SK-N-SH treated with all-trans-retinoic acid at 6 μM for 48 hours (cell line): Measurements from ENCODE around the gene TSC22D1.

Source experiments
- ATAC-seq: fragments of 200-7000 bp; cut with Tn5 transposase; 3 replicates; pipeline ENCODE4 v1.9.1; 2020; ENCODE audit warnings: mild to moderate bottlenecking, moderate library complexity
- BACH2 ChIP-seq: fragments of 250-450 bp; sonication (Bioruptor Pico); IDR thresholded peaks from 2 replicates; pipeline ENCODE4 v1.9.0; 2021; ENCODE audit warnings: mild to moderate bottlenecking, borderline replicate concordance
- CSDC2 ChIP-seq: fragments of 250-450 bp; sonication (Bioruptor Pico); IDR thresholded peaks from 2 replicates; pipeline ENCODE4 v1.5.0; 2020; ENCODE audit warnings: mild to moderate bottlenecking, moderate library complexity
- ESRRG ChIP-seq: fragments of 250-450 bp; sonication (Bioruptor Pico); IDR thresholded peaks from 2 replicates; pipeline ENCODE4 v1.6.1; 2021; ENCODE audit warnings: mild to moderate bottlenecking
- ISL1 ChIP-seq: fragments of 250-450 bp; sonication (Bioruptor Pico); IDR thresholded peaks from 2 replicates; pipeline ENCODE4 v2.1.2; 2022; ENCODE audit warnings: mild to moderate bottlenecking, moderate library complexity
- PATZ1 ChIP-seq: fragments of 250-450 bp; sonication (Bioruptor Pico); IDR thresholded peaks from 2 replicates; pipeline ENCODE4 v1.8.0; 2020; ENCODE audit warnings: mild to moderate bottlenecking, moderate library complexity, borderline replicate concordance
- PPARA ChIP-seq: fragments of 250-450 bp; sonication (Bioruptor Pico); IDR thresholded peaks from 2 replicates; pipeline ENCODE4 v1.5.0; 2020; ENCODE audit warnings: mild to moderate bottlenecking, borderline replicate concordance
- TCF4 ChIP-seq: fragments of 250-450 bp; sonication (Bioruptor Pico); IDR thresholded peaks from 2 replicates; pipeline ENCODE4 v1.8.0; 2021; ENCODE audit warnings: mild to moderate bottlenecking, moderate library complexity, borderline replicate concordance
- TOX ChIP-seq: fragments of 250-450 bp; sonication (Bioruptor Pico); IDR thresholded peaks from 2 replicates; pipeline ENCODE4 v1.8.0; 2021; ENCODE audit warnings: mild to moderate bottlenecking, moderate library complexity, borderline replicate concordance
- TSHZ2 ChIP-seq: fragments of 250-450 bp; sonication (Bioruptor Pico); IDR thresholded peaks from 2 replicates; pipeline ENCODE4 v1.5.0; 2020; ENCODE audit warnings: mild to moderate bottlenecking, moderate library complexity
- ZC3H10 ChIP-seq: fragments of 250-450 bp; sonication (Bioruptor Pico); IDR thresholded peaks from 2 replicates; pipeline ENCODE4 v1.5.1; 2021; ENCODE audit warnings: mild to moderate bottlenecking, moderate library complexity
- ZFP3 ChIP-seq: fragments of 250-450 bp; sonication (Bioruptor Pico); IDR thresholded peaks from 2 replicates; pipeline ENCODE4 v1.5.0; 2020; ENCODE audit warnings: mild to moderate bottlenecking, moderate library complexity
- ZNF565 ChIP-seq: fragments of 450-650 bp; formaldehyde crosslinking; conservative IDR thresholded peaks from 2 replicates; pipeline ENCODE4 v1.5.0; 2020; ENCODE audit warnings: low read depth, mild to moderate bottlenecking, moderate library complexity
- ZNF70 ChIP-seq: fragments of 450-650 bp; formaldehyde crosslinking; IDR thresholded peaks from 2 replicates; pipeline ENCODE4 v1.5.0; 2020; ENCODE audit warnings: mild to moderate bottlenecking, moderate library complexity
- ZNF8 ChIP-seq: fragments of 450-650 bp; formaldehyde crosslinking; IDR thresholded peaks from 2 replicates; pipeline ENCODE4 v1.5.0; 2020; ENCODE audit warnings: mild to moderate bottlenecking, moderate library complexity
- TF ChIP-seq, protein P1 (sequence below): fragments of 250-450 bp; sonication (Bioruptor Pico); IDR thresholded peaks from 2 replicates; pipeline ENCODE4 v1.5.1; 2021; ENCODE audit warnings: mild to moderate bottlenecking, moderate library complexity
- TF ChIP-seq, protein P2 (sequence below): fragments of 250-450 bp; sonication (Bioruptor Pico); IDR thresholded peaks from 2 replicates; pipeline ENCODE4 v1.5.1; 2020; ENCODE audit warnings: low read depth, mild to moderate bottlenecking, moderate library complexity

The TSC22D1 gene

DNA sequence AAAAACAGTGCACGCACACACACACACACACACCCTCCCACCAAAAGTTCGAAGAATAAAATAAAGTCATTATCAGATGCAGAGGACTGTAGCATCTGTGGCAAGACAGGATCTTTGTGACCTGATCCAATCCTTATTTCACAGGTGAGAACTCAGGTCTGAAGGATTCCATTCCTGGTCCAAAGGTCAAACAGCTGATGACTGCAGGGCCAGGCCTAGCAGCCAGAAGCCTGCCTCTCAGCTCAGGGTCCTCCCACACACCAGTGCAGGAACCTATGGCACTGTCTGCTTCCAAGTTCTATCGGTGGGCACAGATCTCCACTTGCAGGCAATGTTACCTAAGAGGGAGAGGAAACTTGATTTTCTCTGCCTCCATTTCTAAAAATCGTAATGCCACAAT lies 145.0 kb downstream of the TSC22D1 start (continued):
- TF ChIP-seq TSHZ2 (CRISPR knock-in tag) (no peak), ZC3H10 (CRISPR knock-in tag) (no peak), ZNF8 (CRISPR knock-in tag) (no peak), TCF4 (CRISPR knock-in tag) (no peak), ZNF70 (CRISPR knock-in tag) (no peak), TOX (no peak), ZFP3 (no peak), ZNF565 (CRISPR knock-in tag) (no peak), PATZ1 (CRISPR knock-in tag) (no peak), CSDC2 (CRISPR knock-in tag) (no peak)

GRCh38 chr13:44429311-44429710 lies 146.8 kb downstream of the TSC22D1 start:
- TF ChIP-seq, protein P1, sequence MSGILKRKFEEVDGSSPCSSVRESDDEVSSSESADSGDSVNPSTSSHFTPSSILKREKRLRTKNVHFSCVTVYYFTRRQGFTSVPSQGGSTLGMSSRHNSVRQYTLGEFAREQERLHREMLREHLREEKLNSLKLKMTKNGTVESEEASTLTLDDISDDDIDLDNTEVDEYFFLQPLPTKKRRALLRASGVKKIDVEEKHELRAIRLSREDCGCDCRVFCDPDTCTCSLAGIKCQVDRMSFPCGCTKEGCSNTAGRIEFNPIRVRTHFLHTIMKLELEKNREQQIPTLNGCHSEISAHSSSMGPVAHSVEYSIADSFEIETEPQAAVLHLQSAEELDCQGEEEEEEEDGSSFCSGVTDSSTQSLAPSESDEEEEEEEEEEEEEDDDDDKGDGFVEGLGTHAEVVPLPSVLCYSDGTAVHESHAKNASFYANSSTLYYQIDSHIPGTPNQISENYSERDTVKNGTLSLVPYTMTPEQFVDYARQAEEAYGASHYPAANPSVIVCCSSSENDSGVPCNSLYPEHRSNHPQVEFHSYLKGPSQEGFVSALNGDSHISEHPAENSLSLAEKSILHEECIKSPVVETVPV (CRISPR knock-in tag) = no peak
- TF ChIP-seq, protein P2, sequence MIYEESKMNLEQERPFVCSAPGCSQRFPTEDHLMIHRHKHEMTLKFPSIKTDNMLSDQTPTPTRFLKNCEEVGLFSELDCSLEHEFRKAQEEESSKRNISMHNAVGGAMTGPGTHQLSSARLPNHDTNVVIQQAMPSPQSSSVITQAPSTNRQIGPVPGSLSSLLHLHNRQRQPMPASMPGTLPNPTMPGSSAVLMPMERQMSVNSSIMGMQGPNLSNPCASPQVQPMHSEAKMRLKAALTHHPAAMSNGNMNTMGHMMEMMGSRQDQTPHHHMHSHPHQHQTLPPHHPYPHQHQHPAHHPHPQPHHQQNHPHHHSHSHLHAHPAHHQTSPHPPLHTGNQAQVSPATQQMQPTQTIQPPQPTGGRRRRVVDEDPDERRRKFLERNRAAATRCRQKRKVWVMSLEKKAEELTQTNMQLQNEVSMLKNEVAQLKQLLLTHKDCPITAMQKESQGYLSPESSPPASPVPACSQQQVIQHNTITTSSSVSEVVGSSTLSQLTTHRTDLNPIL (CRISPR knock-in tag) = no peak
- TF ChIP-seq ZNF70 (CRISPR knock-in tag) (no peak), BACH2 (CRISPR knock-in tag) (no peak), ZNF8 (CRISPR knock-in tag) (no peak), ISL1 (no peak)
- TF ChIP-seq, all 23 proteins: peak for 0
- no peak for ATAC-seq

GRCh38 chr13:44426461-44426860 lies 149.7 kb downstream of the TSC22D1 start:
- TF ChIP-seq TSHZ2 (CRISPR knock-in tag) (no peak), ESRRG (CRISPR knock-in tag) (no peak), PATZ1 (CRISPR knock-in tag) (no peak), PPARA (CRISPR knock-in tag) (no peak), CSDC2 (CRISPR knock-in tag) (no peak), BACH2 (CRISPR knock-in tag) (no peak), ZNF565 (CRISPR knock-in tag) (no peak)
- no peak for ATAC-seq
